ENCODE results near the gene STRIP2. TPM values are rescaled to one million over a fixed set of nuclear protein-coding genes. Genes with fewer than 3 reads are reported as not detected.

STRIP2 gene
- total RNA-seq, 2 experiments from 2014 or later: 12.2 to 13.1 TPM

GRCh38 chr7:129466796-129467195 is 32.6 kb downstream of the STRIP2 start:
- H3K4me1 Mint-ChIP-seq (ENCODE audit: low read depth): peaks cover 4% of the 10 kb centered on the region
- no peak overlapping the region for H3K27ac Mint-ChIP-seq
- TF ChIP-seq, protein P1, sequence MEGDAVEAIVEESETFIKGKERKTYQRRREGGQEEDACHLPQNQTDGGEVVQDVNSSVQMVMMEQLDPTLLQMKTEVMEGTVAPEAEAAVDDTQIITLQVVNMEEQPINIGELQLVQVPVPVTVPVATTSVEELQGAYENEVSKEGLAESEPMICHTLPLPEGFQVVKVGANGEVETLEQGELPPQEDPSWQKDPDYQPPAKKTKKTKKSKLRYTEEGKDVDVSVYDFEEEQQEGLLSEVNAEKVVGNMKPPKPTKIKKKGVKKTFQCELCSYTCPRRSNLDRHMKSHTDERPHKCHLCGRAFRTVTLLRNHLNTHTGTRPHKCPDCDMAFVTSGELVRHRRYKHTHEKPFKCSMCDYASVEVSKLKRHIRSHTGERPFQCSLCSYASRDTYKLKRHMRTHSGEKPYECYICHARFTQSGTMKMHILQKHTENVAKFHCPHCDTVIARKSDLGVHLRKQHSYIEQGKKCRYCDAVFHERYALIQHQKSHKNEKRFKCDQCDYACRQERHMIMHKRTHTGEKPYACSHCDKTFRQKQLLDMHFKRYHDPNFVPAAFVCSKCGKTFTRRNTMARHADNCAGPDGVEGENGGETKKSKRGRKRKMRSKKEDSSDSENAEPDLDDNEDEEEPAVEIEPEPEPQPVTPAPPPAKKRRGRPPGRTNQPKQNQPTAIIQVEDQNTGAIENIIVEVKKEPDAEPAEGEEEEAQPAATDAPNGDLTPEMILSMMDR (IDR thresholded peaks at IDR 0.05): no peak
- no peaks in the 10 kb centered on the region for H3K9me3 Mint-ChIP-seq
- intact Hi-C loops (cut with micrococcal nuclease): no loop called here
- H3K27me3 Mint-ChIP-seq: no peaks in the 10 kb centered on the region
- ATAC-seq (no peak), DNase-seq (no peak)
- no peak overlapping the region for H3K4me3 Mint-ChIP-seq
- peaks cover 6% of the 10 kb centered on the region for H3K36me3 Mint-ChIP-seq (ENCODE audit: low read depth)
- ChIA-PET CTCF (no interaction called here), POLR2A (no interaction called here)

DNA sequence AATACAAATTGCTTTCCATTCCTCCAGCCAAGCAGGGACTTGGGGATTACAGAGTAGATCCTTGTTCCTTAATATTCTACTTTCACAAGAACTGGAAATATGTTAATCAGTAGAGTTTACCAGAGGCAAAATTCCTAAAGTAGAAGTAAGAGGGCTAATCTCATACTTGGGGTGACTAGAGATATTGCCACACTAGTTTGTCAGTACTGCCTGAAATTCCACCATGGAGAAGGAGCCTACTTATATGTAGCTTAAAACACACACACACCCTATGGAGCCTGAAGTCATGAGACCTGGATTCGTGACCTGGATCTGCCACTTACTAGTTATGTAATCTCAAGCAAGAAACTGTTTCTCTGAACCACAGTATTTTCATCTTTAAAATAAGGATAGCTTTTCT is 33.9 kb downstream of the STRIP2 start:
- H3K27ac Mint-ChIP-seq: no peak overlapping the region

DNA sequence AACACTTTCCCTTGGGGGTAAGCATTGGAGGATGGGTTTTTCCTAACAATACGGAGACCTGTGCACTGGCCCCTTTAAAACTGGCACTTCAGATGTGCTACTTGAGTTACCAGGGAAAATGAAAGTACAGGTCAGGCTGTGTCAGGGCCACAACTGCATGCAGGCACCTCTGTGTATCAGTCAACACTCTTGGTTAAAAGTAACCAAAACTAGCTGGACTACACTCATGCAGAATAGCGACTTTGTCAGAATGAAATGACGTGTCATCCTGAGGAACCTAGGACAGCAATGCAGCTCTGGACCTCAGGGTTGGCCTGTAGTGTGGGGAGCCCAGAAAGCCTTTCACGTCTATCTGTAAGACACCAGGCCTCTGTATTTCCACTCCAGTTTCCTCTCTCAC is 34.3 kb downstream of the STRIP2 start:
- Mint-ChIP-seq H3K27me3 (no peaks in the 10 kb centered on the region), H3K4me1 (ENCODE audit: low read depth) (peaks cover 4% of the 10 kb centered on the region), H3K27ac (no peak overlapping the region), H3K9me3 (no peaks in the 10 kb centered on the region), H3K4me3 (no peak overlapping the region), H3K36me3 (ENCODE audit: low read depth) (peaks cover 6% of the 10 kb centered on the region)
- CTCF ChIA-PET: interaction anchor here (0.7 to 7.8 kb wide), 5 partner anchors 67 to 251 kb away, joined by 3 to 141 read pairs (median 20); no protein-coding TSS in a partner anchor
- POLR2A ChIA-PET: no interaction called here
- TF ChIP-seq, protein P1 (IDR thresholded peaks at IDR 0.05): no peak
- DNase-seq: no peak
- ATAC-seq: peak; percentile 46
- intact Hi-C loops (cut with micrococcal nuclease): no loop called here

More for the DNA sequence above, 33.9 kb downstream of the STRIP2 start:
- CTCF ChIA-PET: interaction anchor here (0.7 to 7.8 kb wide), 5 partner anchors 66 to 250 kb away, joined by 3 to 141 read pairs (median 20); no protein-coding TSS in a partner anchor
- POLR2A ChIA-PET: no interaction called here
- no peak for ATAC-seq
- TF ChIP-seq, protein P1 (IDR thresholded peaks at IDR 0.05): no peak
- Mint-ChIP-seq H3K4me3 (no peak overlapping the region), H3K4me1 (ENCODE audit: low read depth) (peaks cover 4% of the 10 kb centered on the region), H3K27me3 (no peaks in the 10 kb centered on the region), H3K36me3 (ENCODE audit: low read depth) (peaks cover 6% of the 10 kb centered on the region), H3K9me3 (no peaks in the 10 kb centered on the region)
- DNase-seq: no peak
- intact Hi-C loops (cut with micrococcal nuclease): no loop called here

GRCh38 chr7:129469930-129470329 is 35.7 kb downstream of the STRIP2 start:
- ATAC-seq: no peak
- no peaks in the 10 kb centered on the region for H3K9me3 Mint-ChIP-seq
- H3K4me3 Mint-ChIP-seq: no peak overlapping the region
- H3K27me3 Mint-ChIP-seq: no peaks in the 10 kb centered on the region
- peaks cover 5% of the 10 kb centered on the region for H3K36me3 Mint-ChIP-seq (ENCODE audit: low read depth)
- ChIA-PET CTCF (interaction anchor here (0.8 to 7.8 kb wide), 8 partner anchors 11 to 171 kb away, joined by 3 to 141 read pairs (median 18); partner anchors contain the start of gene STRIP2), POLR2A (no interaction called here)
- DNase-seq: no peak
- TF ChIP-seq, protein P1 (IDR thresholded peaks at IDR 0.05): no peak
- intact Hi-C loops (cut with micrococcal nuclease): loop anchor here (10.0 kb wide), 1 partner anchor 245 kb away; the partner anchor contains the start of gene AHCYL2
- H3K27ac Mint-ChIP-seq: no peak overlapping the region
- peaks cover 4% of the 10 kb centered on the region for H3K4me1 Mint-ChIP-seq (ENCODE audit: low read depth)

DNA sequence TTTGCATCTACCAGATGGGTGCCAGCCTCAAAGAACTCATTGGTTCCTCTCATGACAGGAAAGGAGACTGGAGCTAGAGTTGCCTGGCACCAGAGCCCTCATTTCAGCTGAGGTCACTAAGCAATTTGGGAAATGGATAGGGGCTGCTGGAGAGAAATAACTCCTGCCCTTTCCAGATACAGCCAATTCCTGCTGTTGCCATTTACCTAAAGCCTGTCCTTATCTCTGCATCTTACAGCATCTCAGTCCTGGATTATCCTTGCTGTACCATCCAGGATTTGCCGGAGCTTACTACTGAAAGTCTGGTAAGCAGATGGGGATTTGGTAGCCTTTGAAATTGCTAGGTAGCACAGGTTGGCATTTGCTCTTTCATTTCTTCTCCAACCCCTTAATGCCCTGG is 36.2 kb downstream of the STRIP2 start:
- intact Hi-C loops (cut with micrococcal nuclease): loop anchor here (10.0 kb wide), 1 partner anchor 246 kb away; the partner anchor contains the start of gene AHCYL2
- POLR2A ChIA-PET: no interaction called here
- Mint-ChIP-seq H3K4me3 (no peak overlapping the region), H3K36me3 (ENCODE audit: low read depth) (peaks cover 3% of the 10 kb centered on the region), H3K9me3 (no peaks in the 10 kb centered on the region), H3K27me3 (no peaks in the 10 kb centered on the region), H3K4me1 (ENCODE audit: low read depth) (peaks cover 4% of the 10 kb centered on the region), H3K27ac (no peak overlapping the region)
- CTCF ChIA-PET: interaction anchor here (0.8 to 7.8 kb wide), 8 partner anchors 10 to 252 kb away, joined by 3 to 141 read pairs (median 18); partner anchors contain the start of gene STRIP2
- DNase-seq: no peak
- TF ChIP-seq, protein P1 (IDR thresholded peaks at IDR 0.05): no peak
- no peak for ATAC-seq

All from activated CD8-positive, alpha-beta T cell treated with anti-CD3 and anti-CD28 coated beads for 36 hours (primary cell).